GM21619 (cell line): ENCODE measurements around the gene FGF16.
"Not testable (repeated sequence)": the region's sequence is repeated elsewhere in the genome, so short reads cannot be mapped to it uniquely, and the experiment has no call there.

Source experiments
- ATAC-seq: cut with Tn5 transposase; IDR thresholded peaks from one replicate; pipeline ENCODE4 v1.9.1; 2021; ENCODE audit not compliant: unreplicated experiment

The FGF16 gene

DNA sequence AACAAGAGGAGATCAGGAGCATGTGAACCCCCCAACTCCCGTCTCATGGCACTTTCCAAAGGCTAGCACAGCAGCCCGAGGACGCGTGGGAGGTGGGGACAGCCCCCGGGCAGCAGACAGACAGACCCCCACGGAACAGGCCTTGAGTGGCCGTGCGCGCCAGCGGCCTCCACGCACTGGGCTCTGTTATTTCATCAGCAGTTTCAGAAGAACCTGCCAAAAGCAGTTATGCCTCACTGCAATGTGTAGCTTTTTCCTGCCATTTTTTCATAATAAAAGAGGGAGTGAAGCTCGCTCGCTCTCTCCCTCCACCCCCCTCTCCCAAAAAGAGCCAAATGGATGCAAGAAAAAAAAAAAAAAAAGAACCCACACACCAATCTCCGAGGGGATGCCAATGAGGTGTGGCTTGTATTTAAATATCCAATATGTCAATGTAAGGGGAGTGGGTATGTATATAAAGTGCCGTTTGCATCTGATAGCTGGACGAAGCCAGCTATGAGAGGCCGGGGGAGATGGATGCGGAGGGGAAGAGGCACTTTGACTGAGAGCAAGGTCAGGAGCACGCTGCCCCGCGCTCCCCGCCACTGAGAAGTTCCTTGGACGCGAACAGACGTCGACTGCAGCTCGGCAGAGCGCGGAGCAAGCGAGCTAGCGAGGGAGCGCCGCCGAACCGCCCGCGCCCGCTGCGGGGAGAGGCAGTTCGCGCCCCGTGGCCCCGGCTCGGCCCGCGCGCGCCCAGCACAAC is at the start of gene FGF16:
Gene FGF16, plus strand, starts transcription at position 482 of the 745 bp plus-strand sequence. CDS start 286 bp downstream, outside the sequence.
- ATAC-seq, result no peak

DNA sequence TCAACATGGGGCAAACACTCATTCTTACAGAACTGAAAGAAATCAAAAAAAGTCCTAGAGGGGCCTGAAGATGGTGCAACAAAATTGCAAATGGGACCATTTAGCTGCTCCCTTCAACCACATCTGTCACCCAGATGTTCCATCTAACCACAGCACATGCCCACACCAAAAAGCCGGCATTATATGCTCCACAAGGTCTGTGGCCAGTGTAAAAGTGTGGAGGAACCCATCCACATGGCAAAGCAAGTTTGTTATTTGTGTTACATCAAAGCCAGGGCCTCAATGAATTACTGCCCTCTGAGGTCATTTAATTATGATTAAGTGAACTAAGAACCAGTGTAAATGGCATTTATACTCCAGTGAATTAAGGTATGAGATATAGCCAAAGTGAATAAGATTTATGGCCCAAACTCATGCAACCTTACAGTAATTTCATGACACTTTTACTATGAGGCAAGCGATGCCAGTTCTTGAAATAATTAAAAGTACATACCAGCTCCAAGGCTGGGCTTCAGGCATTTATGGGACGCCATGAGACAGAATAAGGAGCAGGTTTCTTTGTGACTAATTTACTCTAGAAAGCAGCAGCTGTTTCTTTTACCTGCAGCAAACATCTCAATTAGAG is 48.7 kb upstream of the FGF16 start:
- no peak for ATAC-seq

DNA sequence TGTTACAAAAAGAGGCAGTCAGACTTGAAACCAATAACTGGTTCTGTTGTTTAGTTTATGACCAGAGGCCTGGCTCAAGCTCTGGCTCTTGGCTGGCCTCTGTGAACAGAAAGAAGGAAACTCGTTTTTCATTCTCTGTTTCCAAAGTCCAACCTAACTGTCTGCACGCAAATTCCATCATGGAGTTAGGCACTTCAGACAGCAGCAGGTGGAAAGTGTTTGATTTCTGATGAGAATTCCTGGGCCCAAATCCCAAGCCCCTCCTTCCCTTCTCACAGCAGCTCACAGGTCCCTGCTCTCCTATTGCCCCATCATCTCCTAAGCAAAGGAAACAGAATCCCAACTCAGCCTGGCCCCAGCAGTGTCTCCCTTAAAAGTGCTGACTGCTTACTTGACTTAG is 42.8 kb upstream of the FGF16 start:
- no peak for ATAC-seq

DNA sequence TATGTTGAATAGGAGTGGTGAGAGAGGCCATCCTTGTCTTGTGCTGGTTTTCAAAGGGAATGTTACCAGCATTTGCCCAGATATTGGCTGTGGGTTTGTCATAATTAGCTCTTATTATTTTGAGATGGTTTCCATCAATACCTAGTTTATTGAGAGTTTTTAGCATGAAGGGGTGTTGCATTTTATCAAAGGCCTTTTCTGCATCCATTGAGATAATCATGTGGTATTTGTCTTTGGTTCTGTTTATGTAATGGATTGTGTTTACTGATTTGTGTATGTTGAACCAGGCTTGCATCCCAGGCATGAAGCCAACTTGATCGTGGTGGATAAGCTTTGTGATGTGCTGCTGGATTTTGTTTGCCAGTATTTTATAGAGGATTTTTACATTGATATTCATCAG is 39.4 kb upstream of the FGF16 start:
- ATAC-seq, result not testable (repeated sequence)

DNA sequence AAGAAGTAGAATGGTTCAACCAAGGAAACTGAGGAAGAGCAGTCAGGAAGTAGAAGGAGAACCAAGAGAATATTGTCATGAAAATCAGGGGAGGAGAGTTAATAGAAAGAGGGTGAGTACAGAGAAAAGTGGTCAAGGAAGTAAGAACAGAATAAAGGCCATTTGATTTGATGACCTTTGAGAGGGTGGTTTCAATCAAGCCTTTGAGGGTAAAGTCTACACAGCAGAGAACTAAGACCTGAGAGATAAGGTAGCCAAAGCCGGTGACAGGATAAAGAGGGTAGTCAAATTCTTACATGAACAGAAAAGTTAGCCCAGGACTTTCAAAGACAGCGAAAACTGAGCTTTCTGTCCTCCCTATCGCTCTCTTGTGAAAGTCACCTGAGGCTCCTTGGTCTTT is 34.6 kb upstream of the FGF16 start:
- no peak for ATAC-seq

DNA sequence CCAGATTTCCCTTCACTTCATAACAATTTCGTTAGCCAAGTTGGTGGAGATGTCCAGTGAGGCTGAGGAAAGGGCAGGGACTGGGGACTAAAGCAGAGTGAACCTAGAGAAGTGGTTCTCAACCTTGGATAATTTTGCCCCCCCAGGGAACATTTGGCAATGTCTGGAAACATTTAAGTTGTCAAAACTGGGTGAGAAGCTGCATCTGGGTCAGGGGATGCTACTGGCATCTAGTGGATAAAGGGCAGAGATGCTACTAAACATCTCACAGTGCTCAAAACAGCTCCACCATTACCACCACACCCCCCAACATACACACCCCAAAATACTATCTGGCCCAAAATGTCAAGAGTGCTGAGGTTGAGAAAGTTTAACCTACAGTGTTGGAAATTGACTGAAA is 32.0 kb upstream of the FGF16 start:
- no peak for ATAC-seq

DNA sequence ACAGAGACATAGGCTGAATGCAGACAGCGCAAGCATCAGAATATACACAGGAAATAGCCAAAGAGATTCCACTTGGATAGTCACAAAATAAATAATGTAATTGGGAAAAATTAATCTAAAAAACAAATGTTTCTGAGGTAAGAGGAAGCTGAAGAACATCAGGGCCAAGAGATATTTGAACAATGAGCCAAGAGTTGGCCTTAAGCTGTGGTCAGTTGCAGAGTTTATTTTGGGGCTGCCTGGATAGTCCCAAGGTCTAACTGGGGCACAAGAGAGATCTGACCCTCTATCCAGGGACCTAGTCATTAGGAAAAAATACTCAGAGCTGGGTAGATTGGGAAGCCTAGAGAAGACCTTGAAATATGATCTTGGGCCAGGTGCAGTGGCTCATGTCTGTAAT is 31.3 kb upstream of the FGF16 start:
- no peak for ATAC-seq

DNA sequence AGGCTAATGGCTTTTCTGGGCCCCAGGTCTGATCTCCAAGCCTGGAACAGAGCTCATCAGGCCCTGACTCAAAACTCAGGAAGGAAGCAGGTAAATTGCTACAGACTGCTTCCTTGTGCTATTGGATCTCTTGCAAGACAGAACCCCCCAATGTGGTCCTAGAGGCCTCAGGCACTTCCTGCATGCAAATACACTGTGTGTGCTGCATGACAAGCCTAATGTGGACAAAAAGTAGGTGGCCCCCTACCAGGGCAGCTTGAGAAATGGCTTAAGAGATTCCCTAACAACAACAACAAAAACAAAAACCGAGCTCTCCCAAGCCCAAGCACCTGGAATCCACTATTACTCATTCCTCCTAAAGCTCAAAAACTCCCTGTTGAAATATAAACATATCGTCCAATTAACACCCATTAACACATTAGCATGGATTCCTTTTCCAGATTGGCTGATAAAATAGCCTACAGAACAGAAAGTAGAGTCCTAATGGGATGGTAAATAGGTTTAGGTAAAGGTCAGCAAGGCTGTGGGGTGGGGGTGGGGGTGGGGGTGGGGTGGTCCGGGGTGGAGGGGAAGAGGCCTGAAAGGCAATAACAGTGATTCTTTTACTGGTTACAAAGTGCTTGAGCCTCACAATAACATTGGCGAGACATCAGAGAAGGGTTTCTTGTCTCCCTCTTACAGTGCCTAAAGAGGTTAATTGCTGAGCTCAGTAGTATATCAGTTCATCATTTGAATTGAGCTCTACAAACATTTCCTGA is 24.1 kb upstream of the FGF16 start:
- no peak for ATAC-seq

DNA sequence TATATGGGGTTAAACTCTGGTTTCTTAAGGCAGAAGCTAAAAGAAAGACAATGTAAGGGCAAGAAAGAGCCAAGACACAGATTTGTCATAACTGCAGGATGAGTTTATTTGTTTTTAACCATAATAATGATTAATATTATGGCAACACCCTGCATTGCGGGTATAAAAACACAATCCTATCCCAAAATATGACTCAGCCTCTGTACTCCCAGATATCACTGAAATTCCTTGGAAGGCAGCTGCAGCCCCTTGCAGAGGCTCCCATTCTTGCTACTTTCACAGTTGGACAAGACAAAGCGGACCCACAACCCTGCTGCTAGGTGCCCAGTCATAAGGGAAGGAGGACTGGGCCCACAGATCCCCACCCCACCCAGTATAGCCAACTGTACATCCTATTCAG is 20.4 kb upstream of the FGF16 start:
- ATAC-seq, result no peak

DNA sequence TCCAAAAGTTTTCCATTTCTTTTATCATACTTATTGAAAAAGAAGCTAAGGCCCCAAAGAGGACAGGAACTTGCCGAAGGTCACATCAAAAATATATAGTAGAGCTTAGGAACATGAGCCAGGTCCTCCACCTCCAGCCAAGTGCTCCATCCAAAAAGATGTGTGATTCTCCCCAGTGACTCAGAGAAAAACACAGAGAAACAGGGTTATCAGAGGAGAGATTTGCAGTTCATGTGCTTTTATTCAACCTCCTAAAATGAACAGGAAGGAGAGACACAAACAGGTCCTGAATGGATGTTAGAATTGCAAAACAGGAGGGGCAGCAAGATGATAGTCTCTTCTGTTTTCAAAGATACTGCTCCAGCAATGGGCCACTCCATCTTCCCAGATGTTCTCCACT is 19.6 kb upstream of the FGF16 start:
- no peak for ATAC-seq

DNA sequence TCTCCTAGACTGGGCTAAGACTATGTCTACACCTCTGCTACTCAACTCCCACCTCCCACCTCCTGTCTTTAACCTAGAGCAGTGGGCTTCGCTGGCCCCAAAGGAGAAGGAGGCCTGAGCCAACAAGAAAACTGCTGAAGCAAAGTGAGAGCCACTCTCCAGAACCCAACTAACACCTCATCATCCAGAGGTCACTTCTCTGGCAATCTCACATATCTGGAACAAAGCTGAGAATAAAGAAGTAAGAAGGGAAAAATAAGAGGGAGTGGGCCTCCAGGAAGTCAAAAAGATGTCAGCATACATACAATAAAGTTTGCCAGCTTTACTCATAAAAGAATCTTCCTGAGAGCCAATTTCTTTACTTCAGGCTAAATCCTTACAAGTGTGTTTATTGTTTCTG is 18.6 kb upstream of the FGF16 start:
- ATAC-seq, result no peak

DNA sequence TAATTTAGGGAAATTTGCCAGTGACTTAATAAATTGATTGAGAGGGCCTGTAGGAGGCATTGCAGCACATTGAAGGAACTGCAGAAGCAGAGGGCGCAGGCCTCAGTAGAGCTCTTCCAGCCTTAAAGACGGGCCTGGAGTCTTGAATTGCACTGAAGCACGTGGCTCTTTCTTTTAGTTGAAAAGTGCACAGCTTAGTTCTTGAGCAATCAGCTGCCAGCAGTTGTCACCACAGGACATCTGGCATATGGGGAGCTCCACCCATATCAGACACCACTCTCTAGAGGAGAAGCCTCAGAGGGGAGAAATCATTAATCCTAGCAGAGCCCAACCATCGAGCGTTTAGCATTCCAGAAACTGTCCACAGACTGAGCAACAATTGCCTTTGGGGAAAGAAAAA is 16.0 kb upstream of the FGF16 start:
- ATAC-seq, result no peak

DNA sequence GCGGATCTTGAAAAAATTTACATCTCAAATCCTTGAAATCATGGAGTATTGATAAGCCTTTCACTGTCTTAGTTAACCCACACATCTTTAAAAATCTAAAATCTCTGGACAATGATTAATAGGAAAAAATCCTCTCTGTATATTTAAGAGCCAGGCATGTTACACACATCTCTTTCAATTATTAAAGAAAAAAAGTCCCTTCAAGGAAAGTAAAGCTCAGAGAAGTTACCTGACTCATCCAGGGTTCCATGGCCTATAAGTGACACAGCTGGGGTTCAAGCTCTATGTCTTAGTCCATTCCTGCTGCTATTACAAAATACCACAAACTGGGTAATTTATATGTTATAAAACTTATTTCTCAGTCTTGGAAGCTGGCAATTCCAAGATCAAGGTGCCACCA is 14.2 kb upstream of the FGF16 start:
- no peak for ATAC-seq

DNA sequence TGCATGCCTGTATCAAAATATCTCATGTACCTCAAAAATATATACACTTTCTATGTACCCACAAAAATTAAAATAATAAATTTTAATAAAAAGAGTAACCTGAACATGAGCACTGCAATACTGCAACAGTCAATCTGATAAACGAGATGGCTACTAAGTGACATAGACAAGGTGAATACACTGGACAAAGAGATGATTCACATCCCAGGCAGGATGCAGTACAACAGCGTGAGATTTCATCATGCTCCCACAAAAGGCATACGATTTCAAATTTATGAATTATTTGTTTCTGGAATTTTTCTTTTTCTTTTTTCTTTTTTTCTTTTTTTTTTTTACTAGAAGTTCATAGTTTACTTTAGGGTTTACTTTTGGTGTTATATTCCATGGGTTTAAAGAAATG is 12.2 kb upstream of the FGF16 start:
- ATAC-seq, result no peak

DNA sequence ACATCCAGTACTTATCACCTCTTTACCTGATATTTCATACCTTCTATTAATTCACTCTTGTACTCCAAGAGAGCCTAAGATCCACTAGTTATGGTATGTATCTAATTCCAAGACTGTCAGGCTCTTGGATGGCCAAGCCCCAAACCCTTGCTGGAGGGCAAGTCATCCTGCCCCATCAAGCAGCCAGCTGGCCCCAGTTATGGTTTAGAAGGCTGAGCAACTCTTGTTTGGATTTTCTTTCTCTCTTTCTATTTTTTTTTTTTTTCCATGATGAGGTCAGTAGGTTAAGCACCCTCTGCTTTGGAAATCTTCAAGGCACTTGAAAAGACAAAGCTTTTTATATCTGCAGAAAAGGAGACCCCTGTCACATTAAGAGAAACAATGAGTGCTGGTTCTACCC is 10.9 kb upstream of the FGF16 start:
- no peak for ATAC-seq

DNA sequence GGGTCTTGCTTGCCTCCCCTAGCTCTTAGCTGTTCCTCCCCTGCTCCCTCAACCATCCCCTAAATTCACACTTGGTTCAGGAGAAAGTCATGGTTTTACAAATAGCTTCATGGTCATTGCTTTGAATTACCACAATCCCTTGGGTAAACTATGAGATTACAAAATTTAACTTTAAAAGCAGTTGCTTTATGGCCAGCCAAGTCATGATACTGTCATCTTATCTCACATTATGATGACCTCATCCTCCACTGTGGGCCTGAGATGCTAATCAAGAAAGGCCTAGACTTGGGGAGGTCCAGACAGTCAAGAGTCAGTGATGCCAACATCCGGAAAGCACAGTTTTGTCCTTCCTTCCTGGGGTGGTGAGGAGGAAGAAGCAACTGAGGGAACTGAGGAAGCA is 10.5 kb upstream of the FGF16 start:
- no peak for ATAC-seq

DNA sequence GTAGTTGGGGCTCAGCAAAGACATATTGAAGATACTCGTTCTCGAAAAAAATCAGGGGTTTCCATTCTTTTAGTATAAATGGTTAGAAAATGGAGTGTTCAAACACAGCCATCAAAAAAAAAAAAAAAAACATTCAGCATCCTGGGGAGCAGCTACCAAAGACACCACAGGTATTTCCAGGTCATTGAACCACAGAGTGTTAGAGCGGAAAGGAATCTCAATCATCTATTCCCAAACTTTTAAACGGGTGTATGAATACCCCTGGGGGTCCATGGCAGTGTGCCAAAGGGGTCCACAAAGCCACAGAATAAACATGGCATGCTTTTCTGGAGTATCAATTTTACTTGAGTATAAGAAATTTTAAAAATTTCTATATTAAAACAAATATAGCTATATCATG is 6.9 kb upstream of the FGF16 start:
- no peak for ATAC-seq

DNA sequence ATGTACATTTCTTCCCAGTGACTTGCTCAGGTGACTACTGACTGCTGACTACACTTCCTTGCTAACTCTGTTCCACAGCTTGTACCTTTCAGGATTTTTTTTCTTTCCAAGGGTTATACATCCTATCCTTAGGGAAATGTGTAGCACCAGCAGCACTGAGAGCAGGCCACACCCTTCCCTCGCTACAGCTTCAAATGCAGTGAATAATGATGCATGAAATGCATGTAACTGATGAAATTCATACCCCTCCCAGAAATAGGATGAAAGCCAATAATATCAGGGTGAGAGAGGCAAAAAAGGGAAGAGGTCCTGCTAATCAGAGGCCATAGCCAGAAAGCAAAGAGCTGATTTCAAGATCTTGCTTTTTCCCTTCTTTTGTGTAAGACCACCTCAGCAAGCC is 6.2 kb upstream of the FGF16 start:
- ATAC-seq, result no peak

DNA sequence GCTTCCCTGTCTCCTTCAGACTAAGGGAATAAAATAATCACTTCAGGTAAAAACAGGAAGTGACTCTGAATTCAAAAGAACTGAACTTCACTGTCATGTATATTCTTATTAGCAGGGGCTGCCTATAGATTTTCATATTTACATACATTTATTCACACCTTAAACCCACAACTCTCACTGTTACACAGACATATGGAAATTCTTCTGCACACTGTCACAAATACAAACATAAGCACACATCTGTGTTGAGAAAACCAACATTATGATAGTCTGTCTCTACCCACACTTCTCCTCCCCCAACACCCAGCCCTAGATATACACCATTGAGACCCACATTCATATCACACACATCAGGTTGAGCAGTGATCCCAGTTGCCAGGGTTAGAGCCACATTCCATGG is 5.7 kb upstream of the FGF16 start:
- no peak for ATAC-seq

DNA sequence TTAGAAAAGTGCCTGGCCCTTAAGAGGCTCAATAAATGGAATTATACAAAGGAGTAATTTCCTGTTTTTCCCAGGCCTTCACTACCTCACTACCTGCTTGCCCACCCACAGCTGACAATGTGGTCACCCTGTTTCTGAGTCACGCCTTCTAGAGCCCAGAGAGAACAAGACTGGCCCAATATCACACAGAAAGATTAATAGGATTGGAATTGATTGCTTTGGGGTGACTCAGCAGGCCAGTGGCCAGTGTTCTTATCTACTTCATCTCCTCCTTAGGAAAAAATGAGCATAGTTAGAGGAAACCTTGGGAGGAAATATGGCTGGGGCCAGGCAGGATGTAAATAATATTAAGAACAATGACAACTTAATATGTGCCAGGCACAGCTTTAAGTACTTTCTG is 4.5 kb upstream of the FGF16 start:
- ATAC-seq, result no peak

DNA sequence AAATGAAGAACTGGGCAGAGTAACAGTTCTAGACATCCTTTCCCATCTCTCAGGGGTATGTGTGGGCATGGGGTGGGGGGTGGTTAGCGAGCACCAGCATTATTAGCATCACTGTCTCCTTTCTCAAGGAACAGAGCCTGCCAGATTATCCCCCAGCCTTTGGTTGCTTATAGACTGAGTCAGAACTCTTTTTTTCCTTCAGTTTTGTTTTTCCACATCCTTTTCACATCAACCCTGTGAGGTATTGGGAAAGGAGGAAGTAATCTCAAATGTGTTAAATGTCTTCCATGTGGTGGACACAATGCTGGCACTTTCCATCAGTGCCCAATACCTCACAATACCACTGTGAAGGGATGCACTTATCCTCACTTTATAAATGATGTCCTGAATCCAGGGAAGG is 3.1 kb upstream of the FGF16 start:
- ATAC-seq, result no peak

DNA sequence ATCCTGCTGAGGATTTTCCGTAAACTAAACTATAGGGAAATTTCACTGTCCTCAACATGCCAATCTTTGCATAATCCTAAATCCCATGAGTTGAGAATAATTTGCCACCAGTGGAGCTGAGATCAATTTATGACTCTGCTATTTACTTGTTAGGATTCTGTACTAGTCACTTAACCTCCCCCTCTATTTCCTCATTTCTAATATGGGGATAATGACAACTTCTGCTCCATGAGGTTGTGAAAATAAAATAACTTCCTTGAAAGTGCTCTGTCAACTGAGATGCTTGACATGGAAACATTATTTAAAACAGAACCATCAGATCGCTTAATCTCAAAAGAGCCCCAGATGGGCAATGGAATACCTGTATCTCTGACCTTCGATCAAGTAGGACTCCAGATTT is 2.6 kb upstream of the FGF16 start:
- ATAC-seq, result no peak
